ENCODE measurements around the gene TWNK. TPM values are rescaled to one million over a fixed set of nuclear protein-coding genes. Genes with fewer than 3 reads are reported as not detected.
"Not testable (repeated sequence)": the region's sequence is repeated elsewhere in the genome, so short reads cannot be mapped to it uniquely, and the experiment has no call there.

The TWNK gene
- total RNA-seq, 1 donor from 2014 or later: 6.5 TPM

DNA sequence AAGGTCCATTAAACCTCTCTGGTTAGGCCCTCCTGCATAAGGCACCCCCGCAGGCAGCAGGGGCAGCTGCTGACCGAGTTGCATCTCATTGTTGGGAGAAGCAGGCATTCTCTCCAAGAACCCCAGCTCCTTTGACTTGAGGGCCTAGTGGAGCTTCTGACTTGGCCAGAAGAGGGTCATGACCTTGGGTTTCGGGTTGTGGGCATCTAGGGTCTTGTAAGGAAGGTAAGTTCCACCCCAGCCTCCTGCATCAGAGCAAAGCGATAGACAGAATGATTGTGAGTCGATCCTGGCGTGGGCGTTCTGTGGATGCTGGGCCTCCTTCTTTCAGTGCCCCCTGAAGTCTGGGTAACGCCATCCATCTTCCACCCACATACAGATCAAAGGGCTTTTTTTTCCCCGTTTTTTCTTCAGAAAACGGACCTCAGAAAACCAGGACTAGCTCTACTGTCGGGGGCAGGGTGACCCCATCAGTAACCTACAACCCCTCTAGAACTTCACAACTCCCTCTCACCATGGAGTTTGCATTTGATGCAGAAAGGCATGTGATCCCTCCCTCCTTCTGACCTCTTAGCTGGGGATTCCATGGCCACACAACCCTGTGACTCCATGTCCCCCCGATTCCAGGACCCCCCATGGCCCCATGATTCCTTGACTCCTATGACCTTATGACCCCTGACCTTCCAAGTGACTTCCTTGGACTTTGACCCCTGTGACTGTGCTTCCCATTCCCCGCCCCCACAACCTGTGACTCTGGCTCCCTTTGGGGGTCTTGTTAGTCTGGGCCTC, 15.0 kb upstream of the TWNK start:
- no peak for FAIRE-seq
- peak in 1 of 2 donors; percentile 2 for DNase-seq (ENCODE audit: low spot score in 2 of 2)

DNA sequence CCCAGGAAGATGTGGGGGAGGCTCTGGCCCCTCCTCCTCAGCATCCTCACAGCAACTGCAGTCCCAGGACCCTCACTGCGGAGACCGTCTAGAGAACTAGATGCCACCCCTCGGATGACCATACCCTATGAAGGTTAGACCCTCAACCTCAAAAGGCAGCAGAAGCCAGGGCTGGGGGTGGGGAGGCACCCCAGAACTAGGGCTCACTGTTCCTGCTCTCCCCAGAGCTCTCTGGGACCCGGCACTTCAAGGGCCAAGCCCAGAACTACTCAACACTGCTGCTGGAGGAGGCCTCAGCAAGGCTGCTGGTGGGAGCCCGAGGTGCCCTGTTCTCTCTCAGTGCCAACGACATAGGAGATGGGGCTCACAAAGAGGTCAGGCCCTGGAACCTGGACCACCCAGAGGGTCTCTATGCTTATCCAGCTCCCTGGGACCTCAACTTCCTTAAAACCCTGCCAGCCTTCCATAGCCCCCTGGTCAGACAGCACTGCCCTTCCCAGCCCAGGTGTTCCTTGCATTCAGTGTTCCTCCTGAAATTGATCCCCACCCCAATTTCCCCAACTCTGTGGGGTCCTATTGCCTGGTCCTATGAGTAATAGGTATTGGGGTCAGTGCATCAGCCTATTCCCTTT, 14.3 kb upstream of the TWNK start:
- FAIRE-seq: no peak
- peak in 1 of 2 donors; percentile 0 for DNase-seq (ENCODE audit: low spot score in 2 of 2)

DNA sequence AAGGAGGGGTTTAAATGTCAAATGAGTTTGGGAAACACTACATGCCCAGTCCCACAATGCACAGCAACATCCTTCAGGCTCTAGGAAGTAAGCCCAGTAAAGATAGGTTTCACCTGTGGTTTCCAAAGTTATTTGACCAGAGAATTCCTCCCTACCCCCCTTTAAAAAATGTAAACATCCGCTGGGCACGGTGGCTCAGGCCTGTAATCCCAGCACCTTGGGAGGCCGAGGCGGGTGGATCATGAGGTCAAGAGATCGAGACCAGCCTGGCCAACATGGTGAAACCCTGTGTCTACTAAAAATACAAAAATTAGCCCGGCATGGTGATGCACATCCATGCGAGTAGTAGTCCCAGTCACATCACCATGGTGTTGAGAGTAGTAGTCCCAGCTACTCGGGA, 11.9 kb upstream of the TWNK start:
- FAIRE-seq; DNase-seq (ENCODE audit: low spot score in 2 of 2): not testable (repeated sequence)

DNA sequence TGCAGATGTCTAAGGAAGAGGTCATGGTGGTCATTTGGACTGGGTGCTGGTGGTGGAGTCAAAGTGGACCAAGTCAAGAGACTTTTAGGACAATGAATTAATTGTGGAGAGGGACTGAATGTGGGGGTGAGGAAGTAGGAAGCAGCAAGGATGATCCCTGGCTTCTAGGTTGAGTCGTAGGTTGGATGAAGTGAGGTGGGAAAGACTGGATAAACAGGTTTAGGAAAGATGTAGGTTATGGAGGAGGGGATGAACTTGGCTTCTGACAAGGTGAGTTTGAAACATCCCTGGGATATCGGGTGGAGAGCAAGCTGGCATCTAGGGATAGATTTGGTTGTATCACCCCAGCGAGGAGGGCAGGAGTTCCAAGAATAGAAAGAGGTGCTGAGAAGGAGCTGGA, 10.4 kb upstream of the TWNK start:
- no peak for FAIRE-seq
- no peak for DNase-seq (ENCODE audit: low spot score in 2 of 2)

DNA sequence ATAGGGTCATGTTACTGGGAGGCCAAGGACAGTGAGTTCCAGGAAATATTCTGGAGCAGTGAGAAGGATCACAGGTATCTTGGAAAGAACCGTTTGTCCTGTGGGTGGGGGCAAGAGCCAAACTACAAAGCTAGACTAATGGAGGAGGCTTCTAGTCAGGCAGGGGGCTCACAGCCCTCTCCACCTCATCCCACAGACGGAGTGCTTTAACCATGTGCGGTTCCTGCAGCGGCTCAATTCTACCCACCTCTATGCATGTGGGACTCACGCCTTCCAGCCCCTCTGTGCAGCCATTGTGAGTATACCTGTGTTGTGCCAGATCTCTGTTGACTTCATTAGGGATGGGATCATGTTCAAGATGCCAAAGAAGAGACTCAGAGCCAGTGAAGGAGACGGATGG, 9.9 kb upstream of the TWNK start:
- DNase-seq (ENCODE audit: low spot score in 2 of 2): no peak
- no peak for FAIRE-seq

DNA sequence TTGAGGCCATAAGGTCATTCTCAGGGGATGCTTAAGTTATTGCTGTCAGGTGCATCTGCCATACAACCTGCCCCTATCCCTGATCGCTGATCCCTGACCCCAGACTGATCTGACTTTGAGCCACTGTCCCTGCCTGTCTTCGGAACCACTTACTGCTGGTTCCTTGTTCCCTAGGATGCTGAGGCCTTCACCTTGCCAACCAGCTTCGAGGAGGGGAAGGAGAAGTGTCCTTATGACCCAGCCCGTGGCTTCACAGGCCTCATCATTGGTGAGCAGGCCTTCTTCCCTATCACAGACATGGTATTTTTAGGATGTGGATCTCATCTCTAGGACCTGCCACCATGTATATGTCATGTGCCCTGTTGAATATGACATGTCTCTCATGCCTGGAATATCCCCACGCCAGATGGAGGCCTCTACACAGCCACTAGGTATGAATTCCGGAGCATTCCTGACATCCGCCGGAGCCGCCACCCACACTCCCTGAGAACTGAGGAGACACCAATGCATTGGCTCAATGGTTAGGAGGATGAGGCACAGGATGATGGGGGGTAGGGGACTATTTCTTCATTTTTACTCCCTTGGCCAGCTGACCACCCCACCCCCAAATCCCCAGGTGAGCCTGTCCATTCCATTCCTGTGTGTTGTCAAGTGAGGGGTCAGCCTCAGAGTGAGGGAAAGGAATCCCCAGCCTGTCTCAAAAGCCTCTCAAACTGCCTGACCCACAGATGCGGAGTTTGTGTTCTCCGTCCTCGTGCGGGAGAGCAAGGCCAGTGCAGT, 9.0 kb upstream of the TWNK start:
- FAIRE-seq: no peak
- no peak for DNase-seq (ENCODE audit: low spot score in 2 of 2)

DNA sequence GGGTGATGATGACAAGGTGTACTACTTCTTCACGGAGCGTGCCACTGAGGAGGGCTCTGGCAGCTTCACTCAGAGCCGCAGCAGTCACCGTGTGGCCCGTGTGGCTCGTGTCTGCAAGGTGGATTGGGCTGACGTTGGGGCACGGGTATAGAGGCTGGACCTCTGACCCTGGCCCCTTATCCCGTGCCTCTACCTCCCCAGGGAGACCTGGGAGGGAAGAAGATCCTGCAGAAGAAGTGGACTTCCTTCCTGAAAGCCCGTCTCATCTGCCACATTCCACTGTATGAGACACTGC, 8.5 kb upstream of the TWNK start:
- FAIRE-seq (no peak), DNase-seq (ENCODE audit: low spot score in 2 of 2) (no peak)

DNA sequence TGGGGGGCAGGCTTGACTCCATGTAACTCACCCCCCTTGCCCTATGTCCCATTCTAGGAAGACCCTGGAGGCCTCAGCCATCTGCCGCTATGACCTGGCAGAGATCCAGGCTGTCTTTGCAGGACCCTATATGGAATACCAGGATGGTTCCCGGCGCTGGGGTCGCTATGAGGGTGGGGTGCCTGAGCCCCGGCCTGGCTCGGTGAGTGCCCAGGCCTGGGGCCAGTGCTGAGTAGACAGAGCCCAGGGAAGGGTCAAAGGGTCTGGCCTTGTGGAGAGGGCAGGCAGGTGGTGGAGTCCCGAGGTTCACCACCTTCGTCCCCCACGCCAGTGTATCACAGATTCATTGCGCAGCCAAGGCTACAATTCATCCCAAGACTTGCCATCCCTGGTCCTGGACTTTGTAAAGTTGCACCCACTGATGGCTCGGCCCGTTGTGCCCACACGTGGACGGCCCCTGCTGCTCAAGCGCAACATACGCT, 7.5 kb upstream of the TWNK start:
- DNase-seq (ENCODE audit: low spot score in 2 of 2) (no peak), FAIRE-seq (no peak)

DNA sequence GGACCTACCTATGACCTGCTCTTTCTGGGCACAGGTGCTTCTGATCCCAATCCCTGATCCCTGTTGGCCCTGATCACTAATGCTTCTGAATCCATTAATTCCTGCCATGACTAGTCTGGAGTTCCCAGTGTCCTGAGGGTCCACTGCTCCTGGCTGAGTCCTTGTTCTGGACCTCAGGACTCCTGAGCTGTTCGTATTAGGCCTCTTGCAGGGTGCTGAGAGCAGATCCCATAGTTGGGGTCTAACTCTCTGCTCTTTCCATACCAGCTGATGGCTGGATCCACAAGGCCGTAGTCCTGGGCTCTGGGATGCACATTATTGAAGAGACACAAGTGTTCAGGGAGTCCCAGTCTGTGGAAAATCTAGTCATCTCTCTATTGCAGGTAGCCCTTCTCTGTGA, 7.0 kb upstream of the TWNK start:
- DNase-seq (ENCODE audit: low spot score in 2 of 2) (no peak), FAIRE-seq (no peak)

DNA sequence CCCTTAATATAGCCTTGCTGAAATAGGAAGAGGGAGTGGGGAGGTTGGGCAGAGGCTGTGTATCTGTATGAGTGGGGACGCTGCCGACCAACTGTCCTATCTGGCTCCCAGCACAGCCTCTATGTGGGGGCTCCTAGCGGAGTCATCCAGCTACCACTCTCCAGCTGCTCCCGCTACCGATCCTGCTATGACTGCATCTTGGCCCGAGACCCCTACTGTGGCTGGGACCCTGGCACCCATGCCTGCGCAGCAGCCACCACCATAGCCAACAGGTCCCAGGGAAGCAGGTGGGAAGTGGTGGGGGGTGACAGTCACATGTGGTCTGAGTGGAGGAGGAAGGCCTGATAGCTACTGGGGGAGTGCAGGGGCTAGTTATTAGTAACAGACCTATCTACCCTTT, 6.6 kb upstream of the TWNK start:
- DNase-seq (ENCODE audit: low spot score in 2 of 2): no peak
- no peak for FAIRE-seq

DNA sequence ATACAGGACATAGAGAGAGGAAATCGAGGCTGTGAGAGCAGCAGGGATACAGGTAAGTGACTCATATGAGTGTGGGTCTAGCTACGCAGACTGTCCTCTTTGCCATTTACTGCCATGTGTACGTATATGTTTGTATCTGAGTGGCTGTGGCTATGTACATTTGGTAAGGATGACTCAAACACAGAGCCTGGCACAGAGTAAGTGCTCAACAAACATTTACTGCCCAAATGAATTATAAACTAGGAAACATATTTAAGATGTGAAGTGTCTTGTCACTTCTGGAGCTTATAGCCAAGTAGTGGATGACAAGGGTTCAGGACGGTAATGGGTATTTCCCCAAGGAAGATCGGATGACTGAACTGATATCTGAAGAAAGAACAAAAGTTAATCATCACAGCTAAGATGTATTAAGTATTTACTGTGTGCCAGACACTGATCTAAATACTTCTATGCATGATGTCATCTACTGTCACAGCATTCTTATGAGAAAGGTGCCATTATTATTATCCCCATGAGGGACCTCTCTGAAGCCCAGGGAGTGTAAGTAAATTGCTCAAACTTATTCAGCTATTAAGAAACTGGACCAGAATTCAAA, 6.1 kb upstream of the TWNK start:
- no peak for FAIRE-seq
- DNase-seq (ENCODE audit: low spot score in 2 of 2): no peak

DNA sequence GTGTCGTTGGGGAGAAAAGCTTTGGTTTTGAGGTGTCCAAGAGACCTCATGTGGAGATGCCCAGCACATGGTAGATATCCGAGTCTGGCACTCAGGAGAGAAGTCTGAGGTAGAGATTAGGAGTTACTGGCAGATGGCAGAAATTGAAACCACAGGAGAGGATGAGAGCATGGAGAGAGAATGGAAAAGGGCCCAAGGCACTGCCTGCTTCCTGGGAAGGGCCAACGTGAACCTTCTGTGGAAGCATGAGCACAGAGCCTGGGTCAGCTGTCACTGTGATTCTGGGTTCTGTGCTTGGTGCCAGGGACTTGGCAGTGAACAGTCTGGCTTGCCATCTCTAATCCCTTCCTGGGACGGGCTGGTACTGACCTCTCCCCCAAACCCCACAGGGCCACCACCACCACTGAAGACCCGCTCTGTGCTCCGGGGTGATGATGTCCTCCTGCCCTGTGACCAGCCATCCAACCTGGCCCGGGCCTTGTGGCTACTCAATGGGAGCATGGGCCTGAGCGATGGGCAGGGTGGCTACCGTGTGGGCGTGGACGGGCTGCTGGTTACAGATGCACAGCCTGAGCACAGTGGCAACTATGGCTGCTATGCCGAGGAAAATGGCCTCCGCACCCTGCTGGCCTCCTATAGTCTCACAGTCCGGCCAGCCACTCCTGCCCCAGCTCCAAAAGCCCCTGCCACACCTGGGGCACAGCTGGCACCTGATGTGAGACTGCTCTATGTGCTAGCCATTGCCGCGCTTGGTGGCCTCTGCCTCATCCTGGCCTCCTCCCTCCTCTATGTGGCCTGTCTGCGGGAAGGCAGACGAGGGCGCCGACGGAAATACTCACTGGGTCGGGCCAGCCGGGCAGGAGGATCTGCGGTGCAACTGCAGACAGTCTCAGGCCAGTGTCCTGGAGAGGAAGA, 4.2 kb upstream of the TWNK start:
- no peak for DNase-seq (ENCODE audit: low spot score in 2 of 2)
- FAIRE-seq: no peak

DNA sequence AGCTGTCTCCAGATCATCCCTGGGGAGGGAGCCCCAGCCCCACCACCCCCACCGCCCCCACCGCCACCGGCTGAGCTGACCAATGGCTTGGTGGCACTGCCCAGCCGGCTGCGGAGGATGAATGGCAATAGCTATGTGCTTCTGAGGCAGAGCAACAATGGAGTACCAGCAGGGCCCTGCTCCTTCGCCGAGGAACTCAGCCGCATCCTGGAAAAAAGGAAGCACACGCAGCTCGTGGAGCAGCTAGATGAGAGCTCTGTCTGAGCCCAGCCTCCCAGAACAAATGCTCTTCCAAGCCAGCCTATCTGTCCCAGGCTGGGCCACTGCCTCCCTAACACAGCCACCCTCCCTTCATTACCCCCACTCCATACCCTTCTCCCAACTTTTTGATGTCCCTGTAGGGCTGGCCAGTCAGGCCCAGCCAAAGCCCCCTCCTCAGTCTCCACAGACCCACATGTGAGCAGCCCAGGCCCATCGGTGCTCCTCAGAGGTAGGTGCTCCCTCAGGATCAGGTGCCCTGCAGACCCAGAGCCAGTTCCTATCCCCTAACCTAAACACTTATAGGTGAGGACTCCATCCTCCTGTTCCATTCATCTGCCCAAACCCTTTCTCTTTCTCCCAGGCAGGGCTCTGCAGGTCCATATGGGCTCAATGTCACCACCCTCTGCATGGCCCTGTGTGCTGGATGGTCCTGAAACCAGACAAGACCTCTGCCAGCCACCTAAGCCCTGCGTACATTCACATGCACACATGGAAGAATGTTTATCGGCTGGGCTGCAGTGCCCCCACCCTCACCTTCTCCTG, 3.3 kb upstream of the TWNK start:
- FAIRE-seq (no peak), DNase-seq (ENCODE audit: low spot score in 2 of 2) (no peak)

DNA sequence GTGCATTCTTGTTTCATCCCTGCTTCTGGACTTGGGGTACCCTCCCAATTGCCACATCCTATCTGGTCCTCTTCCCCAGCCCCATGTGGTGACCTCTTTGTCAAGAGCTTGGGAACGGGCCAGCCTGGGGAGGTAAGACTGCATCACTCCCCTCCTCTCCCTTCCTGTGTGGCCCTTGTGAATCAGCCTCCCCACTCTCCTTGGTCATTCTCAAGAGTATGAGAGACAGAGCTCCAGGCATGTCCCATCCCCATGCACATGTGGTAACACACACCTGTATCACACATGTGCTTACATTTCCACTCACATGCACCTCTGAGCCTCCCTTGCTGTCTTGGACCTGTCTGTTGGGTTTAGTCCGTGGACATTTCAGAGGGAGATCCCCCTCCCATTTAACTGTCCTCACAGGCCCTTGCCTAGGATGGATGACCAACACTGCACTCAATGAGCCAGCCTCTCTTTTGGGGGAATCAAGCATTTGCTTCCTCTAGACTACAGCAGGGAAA, 2.6 kb upstream of the TWNK start:
- FAIRE-seq: no peak
- no peak for DNase-seq (ENCODE audit: low spot score in 2 of 2)

DNA sequence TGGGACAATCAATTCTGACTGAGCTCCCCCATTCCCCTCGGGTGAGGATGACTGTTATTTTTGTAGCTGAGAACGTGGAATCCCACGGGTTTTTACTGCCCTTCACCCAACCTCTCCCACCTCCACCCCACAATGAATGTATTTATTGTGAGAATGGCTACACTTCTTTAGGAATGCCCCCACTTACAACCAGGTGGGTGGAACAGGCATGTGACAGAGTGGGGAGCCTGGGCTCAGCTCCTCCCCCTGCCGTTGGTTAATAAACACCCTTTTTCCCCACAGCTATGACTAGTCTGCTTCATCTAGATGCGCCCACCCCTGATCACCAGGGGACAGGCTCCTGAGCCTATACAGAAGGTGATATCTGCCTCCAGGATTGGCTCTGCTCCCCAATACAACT, 2.0 kb upstream of the TWNK start:
- no peak for DNase-seq (ENCODE audit: low spot score in 2 of 2)
- FAIRE-seq: no peak

DNA sequence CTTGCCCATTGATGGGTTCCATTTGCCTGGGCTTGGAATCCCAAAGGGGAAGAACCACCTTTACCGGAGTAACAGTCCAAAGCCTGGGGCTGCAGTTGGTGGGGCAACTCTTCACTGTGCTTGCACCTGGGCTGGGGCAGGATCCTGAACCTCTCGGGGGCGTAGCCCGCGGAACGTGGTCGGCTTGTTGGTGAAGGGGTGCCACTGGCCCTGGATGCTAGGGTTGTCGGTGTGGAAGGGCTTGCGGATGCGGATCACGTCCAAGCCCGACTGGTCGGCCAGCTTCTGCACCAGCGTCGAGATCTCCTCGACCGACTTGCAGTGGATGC, 756 bp upstream of the TWNK start:
- DNase-seq (ENCODE audit: low spot score in 2 of 2) (no peak), FAIRE-seq (no peak)

DNA sequence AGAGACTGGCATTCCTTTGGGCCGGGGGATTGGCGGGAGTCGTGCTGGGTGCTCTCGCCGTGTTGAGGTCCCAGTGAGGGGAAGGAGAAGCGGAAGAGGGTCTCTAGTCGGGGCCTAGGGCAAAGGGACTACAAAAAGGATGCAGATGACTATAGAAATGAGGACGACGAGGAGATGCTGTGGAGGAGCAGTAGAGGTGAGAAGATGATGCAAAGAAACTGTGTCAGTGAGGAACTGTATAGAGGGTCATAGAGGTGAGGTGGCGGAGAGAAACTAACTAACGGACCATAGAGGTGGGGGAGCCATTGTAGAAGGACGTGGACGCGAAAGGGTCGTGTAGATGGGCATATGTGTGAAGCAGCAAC, 324 bp downstream of the TWNK start:
- DNase-seq (ENCODE audit: low spot score in 2 of 2) (no peak), FAIRE-seq (no peak)

DNA sequence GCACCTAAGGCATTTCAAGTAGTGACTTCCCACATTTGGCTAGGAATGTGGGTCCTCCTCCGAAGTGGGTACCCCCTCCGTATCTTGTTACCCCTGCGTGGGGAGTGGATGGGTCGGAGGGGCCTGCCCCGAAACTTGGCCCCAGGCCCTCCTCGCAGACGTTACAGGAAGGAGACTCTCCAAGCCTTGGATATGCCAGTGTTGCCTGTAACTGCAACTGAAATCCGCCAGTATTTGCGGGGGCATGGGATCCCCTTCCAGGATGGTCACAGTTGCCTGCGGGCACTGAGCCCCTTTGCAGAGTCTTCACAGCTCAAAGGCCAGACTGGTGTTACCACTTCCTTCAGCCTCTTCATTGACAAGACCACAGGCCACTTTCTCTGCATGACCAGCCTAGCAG, 823 bp downstream of the TWNK start:
- no peak for FAIRE-seq
- no peak for DNase-seq (ENCODE audit: low spot score in 2 of 2)

DNA sequence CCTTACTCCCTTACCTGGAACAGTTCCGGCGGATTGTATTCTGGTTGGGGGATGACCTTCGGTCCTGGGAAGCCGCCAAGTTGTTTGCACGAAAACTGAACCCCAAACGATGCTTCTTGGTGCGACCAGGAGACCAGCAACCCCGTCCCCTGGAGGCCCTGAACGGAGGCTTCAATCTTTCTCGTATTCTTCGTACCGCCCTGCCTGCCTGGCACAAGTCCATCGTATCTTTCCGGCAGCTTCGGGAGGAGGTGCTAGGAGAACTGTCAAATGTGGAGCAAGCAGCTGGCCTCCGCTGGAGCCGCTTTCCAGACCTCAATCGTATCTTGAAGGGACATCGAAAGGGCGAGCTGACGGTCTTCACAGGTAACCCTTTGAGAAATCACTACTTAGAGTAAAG, 1.7 kb downstream of the TWNK start:
- DNase-seq (ENCODE audit: low spot score in 2 of 2) (no peak), FAIRE-seq (no peak)
